Activated T-cell treated with anti-CD3 and anti-CD28 coated beads for 24 hours (primary cell): ENCODE measurements around the gene UHRF2.
"Not testable (repeated sequence)": the region's sequence is repeated elsewhere in the genome, so short reads cannot be mapped to it uniquely, and the experiment has no call there.

Experiments used
- DNase-seq: peaks from one replicate; pipeline ENCODE4 v3.0.0-alpha.2; 2020; ENCODE audit warnings: low read depth

Gene UHRF2

GRCh38 chr9:6412487-6413364 is at the start of gene UHRF2:
Gene UHRF2 (plus strand): TSS chr9:6413199. CDS start chr9:6413491, 292 bp downstream.
- peak; percentile 99 for DNase-seq

- no peak for DNase-seq
These were observed 45.7 kb upstream of the UHRF2 start for GRCh38 chr9:6367128-6367890.

GRCh38 chr9:6368831-6369230 is 44.2 kb upstream of the UHRF2 start:
- DNase-seq: no peak

DNA sequence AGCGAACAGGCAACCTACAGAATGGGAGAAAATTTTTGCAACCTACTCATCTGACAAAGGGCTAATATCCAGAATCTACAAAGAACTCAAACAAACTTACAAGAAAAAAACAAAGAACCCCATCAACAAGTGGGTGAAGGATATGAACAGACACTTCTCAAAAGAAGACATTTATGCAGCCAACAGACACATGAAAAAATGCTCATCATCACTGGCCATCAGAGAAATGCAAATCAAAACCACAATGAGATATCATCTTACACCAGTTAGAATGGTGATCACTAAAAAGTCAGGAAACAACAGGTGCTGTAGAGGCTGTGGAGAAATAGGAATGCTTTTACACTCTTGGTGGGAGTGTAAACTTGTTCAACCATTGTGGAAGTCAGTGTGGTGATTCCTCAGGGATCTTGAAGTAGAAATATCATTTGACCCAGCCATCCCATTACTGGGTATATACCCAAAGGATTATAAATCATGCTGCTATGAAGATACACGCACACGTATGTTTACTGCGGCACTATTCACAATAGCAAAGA is 31.5 kb upstream of the UHRF2 start:
- DNase-seq: not testable (repeated sequence)

- DNase-seq: no peak
These were observed 30.3 kb upstream of the UHRF2 start for GRCh38 chr9:6382681-6383080.

DNA sequence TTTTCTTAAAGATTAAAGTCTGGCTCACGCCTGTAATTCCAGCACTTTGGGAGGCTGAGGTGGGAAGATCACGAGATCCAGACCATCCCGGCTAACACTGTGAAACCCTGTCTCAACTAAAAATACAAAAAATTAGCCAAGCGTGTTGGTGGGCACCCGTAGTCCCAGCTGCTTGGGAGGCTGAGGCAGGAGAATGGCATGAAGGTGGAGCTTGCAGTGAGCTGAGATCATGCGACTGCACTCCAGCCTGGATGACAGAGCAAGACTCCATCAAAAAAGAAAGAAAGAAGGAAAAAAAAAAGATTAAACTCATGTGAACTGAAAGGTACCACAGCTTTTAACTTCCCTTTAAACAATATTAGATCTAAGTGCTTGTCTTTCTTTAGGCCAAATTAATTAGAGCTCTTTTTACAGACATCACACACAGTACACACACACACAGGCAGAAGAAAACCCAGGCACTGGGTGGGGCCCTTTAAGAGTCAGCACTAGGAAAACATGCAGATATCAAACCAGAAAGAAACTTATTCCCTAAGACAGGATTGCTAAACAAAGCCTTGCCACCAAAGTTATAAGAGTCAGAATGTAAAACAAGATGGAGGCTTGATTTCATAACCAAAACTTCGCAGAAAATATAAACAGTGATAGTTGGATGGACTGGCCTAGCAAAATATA is 29.3 kb upstream of the UHRF2 start:
- no peak for DNase-seq

DNA sequence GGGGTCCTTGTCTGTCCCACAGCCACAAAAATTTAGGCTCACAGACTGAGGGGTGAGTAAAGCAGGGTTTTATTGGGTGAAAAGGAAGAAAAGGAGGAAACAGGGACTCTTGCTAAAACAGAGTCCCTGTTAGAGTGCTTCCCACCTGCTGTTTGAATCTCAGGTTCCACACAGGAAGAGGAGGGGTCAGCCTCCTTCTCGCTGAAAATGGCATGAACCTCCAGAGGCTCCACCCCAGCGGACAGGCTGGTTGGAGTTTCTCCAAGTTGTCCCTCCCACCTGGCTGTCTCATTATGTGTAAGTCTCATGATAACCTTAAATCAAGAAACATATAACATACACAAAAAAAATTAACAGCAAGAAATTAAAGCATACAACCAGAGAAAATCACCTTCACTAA is 28.3 kb upstream of the UHRF2 start:
- DNase-seq: no peak

GRCh38 chr9:6399071-6399470 is 13.9 kb upstream of the UHRF2 start:
- DNase-seq: no peak

DNA sequence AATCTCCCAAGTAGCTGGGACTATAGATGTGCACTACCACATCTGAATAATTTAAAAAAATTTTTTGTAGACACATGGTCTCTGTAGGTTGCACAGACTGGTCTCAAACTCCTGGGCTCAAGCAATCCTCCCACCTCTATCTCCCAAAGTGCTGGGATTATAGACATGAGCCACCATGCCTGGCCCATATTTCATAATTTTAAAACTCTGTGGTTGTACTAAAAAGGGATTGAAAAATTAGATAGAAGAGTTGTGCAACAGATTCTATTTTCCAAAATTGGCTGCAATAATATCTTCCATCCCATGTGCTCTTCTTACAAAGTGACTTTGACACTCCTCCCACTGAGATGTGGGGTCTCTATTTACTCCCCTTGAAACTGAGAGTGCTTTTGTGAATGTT is 7.6 kb upstream of the UHRF2 start:
- DNase-seq: no peak

DNA sequence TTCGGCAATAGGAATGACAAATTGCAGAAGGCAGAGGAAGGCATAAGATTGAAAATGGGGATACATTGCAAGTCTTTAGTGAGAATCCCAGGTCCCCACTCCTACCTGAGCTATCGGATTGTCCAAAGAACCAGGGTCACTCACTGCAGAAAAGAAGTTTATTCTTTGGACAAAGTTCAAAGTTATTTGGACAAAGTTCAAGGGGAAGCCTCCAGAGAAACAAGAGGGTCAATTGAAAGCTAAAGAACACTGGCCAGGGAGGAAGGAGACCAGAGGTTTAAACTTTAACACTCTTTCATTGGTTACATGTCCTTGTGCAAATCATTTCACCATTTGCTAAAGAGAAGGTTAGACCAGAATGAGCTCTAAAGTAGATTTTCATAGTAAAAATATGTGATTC is 5.2 kb upstream of the UHRF2 start:
- DNase-seq: no peak

DNA sequence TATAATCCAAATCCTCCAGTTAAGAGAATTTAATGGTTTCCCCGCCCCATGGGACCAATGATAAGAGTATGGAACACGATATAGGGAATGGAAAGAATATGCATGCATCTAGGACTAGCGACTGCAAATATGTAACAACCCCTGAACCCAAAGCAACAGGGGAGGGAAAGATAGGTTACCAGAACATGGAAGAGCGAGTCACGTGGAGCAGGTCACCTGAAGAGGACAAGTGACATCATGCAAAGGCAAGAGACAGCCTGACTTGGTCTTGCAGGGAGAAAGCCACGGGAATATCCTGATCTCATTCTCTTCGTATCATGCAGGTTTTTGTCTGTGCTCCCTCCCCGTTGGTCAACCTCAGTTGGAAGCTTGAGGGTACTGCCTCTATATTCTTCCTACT is 4.7 kb upstream of the UHRF2 start:
- DNase-seq: no peak

- no peak for DNase-seq
These were observed 3.2 kb upstream of the UHRF2 start for GRCh38 chr9:6409811-6410210.

DNA sequence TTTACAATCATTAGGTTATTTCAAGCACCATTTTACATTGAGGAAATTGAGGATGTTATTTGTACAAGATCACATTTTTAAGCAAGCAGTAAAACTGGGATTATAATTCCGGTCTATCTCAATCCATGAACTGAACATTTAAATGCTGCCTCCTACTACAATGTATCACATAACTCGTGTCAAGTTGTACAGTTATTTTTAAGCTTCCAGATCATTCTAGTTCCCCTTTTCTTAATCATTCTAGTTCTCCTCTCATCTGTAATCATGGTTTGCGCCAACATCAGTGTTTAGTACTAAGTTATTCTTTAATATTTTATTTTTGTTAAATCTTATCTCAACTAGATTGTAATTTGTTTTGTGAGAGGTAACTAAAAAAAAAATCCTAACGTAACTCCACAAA is 2.4 kb upstream of the UHRF2 start:
- no peak for DNase-seq

DNA sequence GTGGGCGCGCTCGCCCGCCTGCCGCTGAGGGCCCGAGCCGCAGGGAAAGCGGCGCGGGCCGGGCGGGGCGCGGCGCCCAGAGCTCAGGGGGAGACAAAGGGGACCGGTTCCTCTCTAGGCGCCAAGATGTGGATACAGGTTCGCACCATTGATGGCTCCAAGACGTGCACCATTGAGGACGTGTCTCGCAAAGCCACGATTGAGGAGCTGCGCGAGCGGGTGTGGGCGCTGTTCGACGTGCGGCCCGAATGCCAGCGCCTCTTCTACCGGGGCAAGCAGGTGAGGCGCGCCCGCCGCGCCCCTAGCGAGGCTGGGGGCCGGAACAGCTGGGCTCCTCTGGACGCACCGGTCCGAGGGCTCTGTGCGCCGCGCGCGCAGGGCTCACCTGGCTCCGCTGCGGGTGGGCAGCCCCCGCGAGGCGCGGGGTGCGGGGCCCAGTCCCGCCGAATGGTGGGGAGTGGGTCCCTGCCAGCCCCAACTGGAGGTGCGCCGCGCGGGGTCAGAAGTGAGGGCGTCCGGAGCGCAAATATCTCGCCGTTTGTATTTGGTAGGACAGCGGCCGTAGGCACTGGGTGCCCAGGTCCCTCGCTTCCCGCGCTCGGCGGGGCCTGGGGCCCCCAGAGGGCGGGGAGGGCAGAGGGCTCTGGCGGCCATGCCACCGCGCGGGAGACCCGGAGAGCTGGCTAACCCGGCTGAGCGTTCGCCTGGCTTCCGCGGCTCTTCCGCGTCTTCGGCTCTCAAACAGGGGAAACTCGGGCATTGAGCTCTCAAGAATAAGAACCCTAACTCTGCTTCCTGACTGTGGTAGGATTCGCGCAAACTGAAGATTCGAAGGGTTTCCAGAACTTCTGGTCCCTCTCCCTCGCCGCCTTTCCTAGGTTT is 607 bp downstream of the UHRF2 start:
- peak; percentile 13 for DNase-seq

- no peak for DNase-seq
These were observed 1.2 kb downstream of the UHRF2 start for GRCh38 chr9:6414247-6414641.

GRCh38 chr9:6415266-6415665 is 2.3 kb downstream of the UHRF2 start:
- DNase-seq: no peak

- no peak for DNase-seq
These were observed 4.2 kb downstream of the UHRF2 start for GRCh38 chr9:6417186-6417585.

DNA sequence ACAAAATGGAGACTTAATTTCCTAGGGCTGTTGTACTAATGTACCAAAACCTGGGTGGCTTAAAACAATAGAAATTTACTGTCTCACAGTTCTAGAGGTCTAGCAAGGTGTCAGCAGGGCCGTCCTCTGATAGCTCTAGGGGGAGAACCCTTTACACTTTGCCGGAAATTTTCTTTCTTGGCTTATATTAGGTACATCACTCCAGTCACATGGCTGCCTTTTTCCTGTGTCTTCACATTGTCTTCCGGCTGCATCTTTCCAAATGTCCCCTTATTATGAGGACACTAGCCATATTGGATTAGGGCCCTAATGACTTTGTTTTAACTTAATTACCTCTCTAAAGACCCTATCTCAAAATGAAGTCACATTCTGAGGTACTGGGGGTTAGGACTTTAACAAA is 5.8 kb downstream of the UHRF2 start:
- no peak for DNase-seq

GRCh38 chr9:6424940-6425339 is 11.9 kb downstream of the UHRF2 start:
- no peak for DNase-seq

DNA sequence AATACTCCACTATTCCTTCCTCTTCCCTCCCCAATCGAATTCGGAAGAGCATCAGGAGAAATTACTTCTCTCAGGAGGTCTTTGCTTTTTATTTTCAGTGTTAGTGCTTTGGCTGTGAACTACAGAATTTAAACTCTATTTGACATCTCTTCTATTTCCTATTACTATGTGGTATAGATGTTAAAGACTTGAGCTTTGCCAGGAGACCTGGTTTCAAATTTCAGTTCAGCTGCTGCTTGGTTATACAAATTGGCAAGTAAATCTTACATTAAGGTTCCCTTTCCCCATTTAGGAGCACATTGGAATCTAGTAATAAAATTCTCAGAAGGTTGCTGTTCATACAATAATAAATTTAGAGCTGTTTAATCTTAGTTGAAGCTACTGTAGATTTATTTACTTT is 13.1 kb downstream of the UHRF2 start:
- no peak for DNase-seq
